Activated CD4-positive, alpha-beta memory T cell treated with anti-CD3 and anti-CD28 coated beads, Interleukin-2, amount 10 ng/mL, durations not matched to agents 7 days and 5 days (primary cell): Measurements from ENCODE around the gene TSPAN2. TPM values are rescaled to one million over a fixed set of nuclear protein-coding genes. Genes with fewer than 3 reads are reported as not detected.
A peak's percentile ranks its signal among the peaks of the same experiment; 100 is the strongest.

Experiments used
- CTCF ChIA-PET: fragments of 350-600 bp; sonication (Branson Sonifier 250); formaldehyde crosslinking; loops from one replicate; lab custom pipeline; 2021; ENCODE audit warnings: antibody characterized with exemption, inconsistent platforms; lab: Charles Lee
- POLR2A ChIA-PET: fragments of 350-600 bp; sonication (Branson Sonifier 250); formaldehyde crosslinking; loops from one replicate; lab custom pipeline; 2021; ENCODE audit warnings: antibody characterized with exemption; lab: Charles Lee
- DNase-seq: peaks from one replicate; pipeline ENCODE4 v3.0.0-alpha.2; 2020
- H3K27ac Mint-ChIP-seq: one replicate; pipeline ENCODE4 v1.8.0; 2021; ENCODE audit warnings: mild to moderate bottlenecking, mixed read lengths
- H3K27me3 Mint-ChIP-seq: one replicate; pipeline ENCODE4 v1.8.0; 2021; ENCODE audit warnings: mixed read lengths
- H3K36me3 Mint-ChIP-seq: one replicate; pipeline ENCODE4 v1.8.0; 2021; ENCODE audit warnings: low read depth, mixed read lengths
- H3K4me1 Mint-ChIP-seq: one replicate; pipeline ENCODE4 v1.8.0; 2021; ENCODE audit warnings: mixed read lengths
- H3K4me3 Mint-ChIP-seq: one replicate; pipeline ENCODE4 v1.8.0; 2021; ENCODE audit warnings: mild to moderate bottlenecking, mixed read lengths
- H3K9me3 Mint-ChIP-seq: one replicate; pipeline ENCODE4 v1.8.0; 2021; ENCODE audit warnings: mixed read lengths
- total RNA-seq, 2 experiments: library from RNA; stranded (reverse); gene quantifications; one replicate each; pipeline ENCODE4 v1.2.3, GENCODE V29; 2021

Gene TSPAN2
- total RNA-seq: 1 to 10 TPM; 2.4 to 3.4 TPM

DNA sequence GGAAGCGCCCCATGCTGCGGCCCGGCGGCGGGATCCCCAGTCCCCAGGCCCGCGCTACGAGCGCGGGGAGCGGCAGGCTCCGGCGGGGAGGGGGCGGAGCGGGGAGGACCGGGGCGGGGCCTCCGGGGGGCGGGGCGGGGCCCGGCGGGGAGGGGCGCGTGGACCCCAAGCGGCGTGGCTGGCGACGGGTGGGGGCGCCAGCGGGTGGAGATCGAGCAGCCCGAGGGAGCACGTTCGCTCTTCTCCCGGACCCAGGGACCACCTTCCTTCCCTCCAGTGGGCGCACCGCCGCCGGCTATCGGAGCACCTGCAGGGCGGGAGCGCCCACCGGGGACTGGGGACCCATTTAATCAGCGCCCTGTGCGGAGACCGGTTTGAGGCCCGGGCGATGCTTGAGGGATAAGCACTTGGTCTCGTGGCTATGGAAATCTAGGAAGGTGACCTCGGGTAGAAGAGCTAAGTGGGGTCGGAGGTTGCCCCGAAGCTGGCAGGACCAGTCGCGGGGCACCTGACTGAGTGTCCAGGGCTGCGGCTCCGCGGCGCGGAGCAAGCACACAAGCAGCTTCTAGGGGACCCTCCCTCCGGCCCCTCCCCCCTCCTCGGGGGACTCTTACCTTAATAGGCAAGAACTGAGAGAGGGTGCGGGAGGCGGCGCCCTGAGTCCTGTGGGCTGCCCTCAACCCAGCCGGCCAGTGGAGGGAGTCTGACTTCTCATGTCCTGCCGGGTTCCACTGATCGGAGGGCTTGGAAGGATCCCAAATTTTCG, at the start of gene TSPAN2:
Gene TSPAN2, minus strand, starts transcription at position 84 of the 766 bp plus-strand sequence. Its CDS starts 71 bp downstream, at position 13.
- Mint-ChIP-seq H3K27ac (no peak within 1 kb of the TSS), H3K36me3 (no peaks in the 10 kb centered on the region), H3K4me1 (peaks cover 35% of the 10 kb centered on the region), H3K9me3 (peaks cover 6% of the 10 kb centered on the region), H3K4me3 (peak within 1 kb of the TSS; percentile 76), H3K27me3 (peaks cover 7% of the 10 kb centered on the region)
- peak; percentile 53 for DNase-seq
- ChIA-PET CTCF (interaction anchor here (1.0 kb wide), 1 partner anchor 23 kb away, joined by 4 read pairs; no protein-coding TSS in a partner anchor), POLR2A (interaction anchor here (1.7 kb wide), 1 partner anchor 9 kb away, joined by 10 read pairs; no protein-coding TSS in a partner anchor)

DNA sequence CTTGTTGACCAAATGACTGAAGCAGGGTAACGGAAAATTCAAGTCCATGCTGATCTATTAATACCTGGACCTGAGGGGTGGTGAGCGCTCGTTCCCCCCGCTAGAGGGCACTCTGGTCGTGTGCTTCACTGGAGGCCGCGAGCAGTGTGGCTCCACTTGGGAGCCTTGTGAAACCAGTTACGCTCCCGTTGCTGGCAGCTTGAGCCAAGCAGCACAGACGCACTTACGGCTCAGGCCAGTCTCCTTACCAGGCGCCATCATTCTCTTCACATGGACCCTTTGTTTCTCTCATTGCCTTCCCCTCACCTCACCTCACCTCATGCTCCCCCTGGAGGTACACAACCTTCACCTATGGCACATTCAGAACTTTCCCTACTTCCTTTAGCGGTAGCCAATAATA, 49.7 kb upstream of the TSPAN2 start:
- Mint-ChIP-seq H3K27me3 (peaks cover 25% of the 10 kb centered on the region), H3K36me3 (no peaks in the 10 kb centered on the region), H3K27ac (no peak overlapping the region), H3K9me3 (no peaks in the 10 kb centered on the region), H3K4me1 (peaks cover 4% of the 10 kb centered on the region), H3K4me3 (peak overlapping the region; percentile 21)
- peak; percentile 68 for DNase-seq
- POLR2A ChIA-PET: no interaction called here
- CTCF ChIA-PET: interaction anchor here (0.6 to 3.9 kb wide), 7 partner anchors 8 to 640 kb away, joined by 3 to 17 read pairs (median 10); no protein-coding TSS in a partner anchor

DNA sequence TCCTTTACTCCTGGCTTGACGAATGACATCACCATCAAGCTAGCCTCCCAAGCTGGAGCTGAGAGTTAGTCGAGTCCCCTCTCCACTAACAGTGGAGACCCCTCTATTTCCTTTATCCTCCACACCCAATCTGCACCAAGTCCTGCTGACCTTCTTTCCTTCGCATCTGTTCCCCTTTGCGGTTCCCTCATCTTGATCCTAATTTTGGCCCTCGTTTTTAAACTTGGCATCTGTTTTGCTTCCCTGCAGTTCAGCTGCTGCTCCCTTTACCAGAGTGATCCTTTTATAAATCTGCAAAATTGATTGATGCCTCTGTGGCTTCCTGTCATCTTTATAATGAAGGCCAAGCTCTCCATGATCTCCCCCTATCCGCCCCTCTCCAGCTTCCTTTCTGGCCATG, 49.0 kb upstream of the TSPAN2 start:
- peaks cover 25% of the 10 kb centered on the region for H3K27me3 Mint-ChIP-seq
- no peaks in the 10 kb centered on the region for H3K36me3 Mint-ChIP-seq
- no peaks in the 10 kb centered on the region for H3K9me3 Mint-ChIP-seq
- H3K4me3 Mint-ChIP-seq: no peak overlapping the region
- DNase-seq: no peak
- H3K4me1 Mint-ChIP-seq: peaks cover 4% of the 10 kb centered on the region
- H3K27ac Mint-ChIP-seq: no peak overlapping the region
- ChIA-PET CTCF (interaction anchor here (1.1 to 3.9 kb wide), 5 partner anchors 9 to 458 kb away, joined by 3 to 17 read pairs (median 15); no protein-coding TSS in a partner anchor), POLR2A (no interaction called here)

DNA sequence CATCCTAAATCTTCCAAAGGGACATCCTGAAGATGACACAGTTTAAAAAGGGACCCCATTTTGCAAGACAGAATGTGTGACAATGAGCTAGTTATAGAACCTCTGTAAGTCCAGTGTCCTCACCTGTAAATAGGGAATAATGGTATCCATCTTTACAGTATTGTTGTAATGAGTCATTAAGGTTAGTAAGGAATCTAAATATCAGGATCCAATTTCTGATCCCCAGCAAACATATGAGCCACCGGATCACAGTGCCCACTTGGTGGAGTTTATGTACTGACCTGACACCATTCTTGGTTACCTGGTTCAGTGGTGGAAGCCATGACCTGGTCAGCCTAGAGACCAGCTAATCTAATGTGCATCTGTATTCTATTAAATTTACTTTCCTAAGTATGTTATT, 47.9 kb upstream of the TSPAN2 start:
- ChIA-PET POLR2A (no interaction called here), CTCF (interaction anchor here (0.8 to 3.9 kb wide), 7 partner anchors 10 to 459 kb away, joined by 3 to 17 read pairs (median 10); no protein-coding TSS in a partner anchor)
- Mint-ChIP-seq H3K27me3 (peaks cover 23% of the 10 kb centered on the region), H3K9me3 (no peaks in the 10 kb centered on the region), H3K36me3 (no peaks in the 10 kb centered on the region), H3K27ac (no peak overlapping the region), H3K4me1 (peaks cover 4% of the 10 kb centered on the region), H3K4me3 (no peak overlapping the region)
- DNase-seq: no peak

DNA sequence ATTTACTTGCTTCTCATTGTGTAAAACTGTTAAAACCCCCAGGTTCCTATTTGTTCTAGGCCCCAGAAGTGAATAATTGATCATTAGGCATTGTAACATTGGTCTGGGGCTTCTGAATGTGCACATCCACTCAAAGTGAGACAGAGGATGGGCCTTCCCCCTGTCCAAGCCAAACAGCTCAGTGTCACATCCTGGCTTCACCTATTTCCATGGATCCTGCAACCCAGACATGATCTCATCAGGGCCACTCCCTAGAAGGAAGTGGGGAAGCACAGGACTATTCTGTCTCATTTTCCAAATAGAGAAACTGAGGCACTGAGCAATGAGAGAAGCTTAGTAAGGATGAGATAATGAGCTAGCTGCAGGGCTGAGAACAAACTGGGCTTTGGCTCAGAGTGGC, 47.4 kb upstream of the TSPAN2 start:
- H3K27ac Mint-ChIP-seq: no peak overlapping the region
- ChIA-PET CTCF (interaction anchor here (0.6 to 3.9 kb wide), 5 partner anchors 25 to 460 kb away, joined by 3 to 17 read pairs (median 4); no protein-coding TSS in a partner anchor), POLR2A (no interaction called here)

DNA sequence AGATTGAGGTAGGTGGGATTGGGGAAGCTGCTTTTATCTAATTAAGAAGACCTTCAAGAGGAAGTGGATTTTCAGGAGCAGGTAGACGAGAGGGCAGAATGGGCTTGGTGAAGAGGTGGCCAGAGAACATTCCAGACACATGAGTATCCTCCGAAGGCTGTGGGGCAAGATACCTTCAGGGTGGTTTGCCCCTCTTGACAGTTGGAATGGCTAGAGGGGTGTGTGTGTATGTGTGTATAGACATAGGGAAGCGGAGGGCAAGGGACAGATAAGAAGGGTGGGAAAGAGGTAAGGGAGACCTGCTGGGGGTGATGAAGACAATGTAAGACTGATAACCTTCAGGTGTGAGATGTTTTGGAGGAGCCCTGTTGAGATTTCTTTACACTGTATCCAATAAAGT, 46.8 kb upstream of the TSPAN2 start:
- POLR2A ChIA-PET: no interaction called here
- DNase-seq: no peak
- peaks cover 4% of the 10 kb centered on the region for H3K4me1 Mint-ChIP-seq

More for the DNA sequence above, 47.4 kb upstream of the TSPAN2 start:
- no peaks in the 10 kb centered on the region for H3K9me3 Mint-ChIP-seq
- no peaks in the 10 kb centered on the region for H3K36me3 Mint-ChIP-seq
- no peak for DNase-seq
- H3K4me3 Mint-ChIP-seq: no peak overlapping the region
- H3K4me1 Mint-ChIP-seq: peaks cover 4% of the 10 kb centered on the region
- H3K27me3 Mint-ChIP-seq: peaks cover 23% of the 10 kb centered on the region

DNA sequence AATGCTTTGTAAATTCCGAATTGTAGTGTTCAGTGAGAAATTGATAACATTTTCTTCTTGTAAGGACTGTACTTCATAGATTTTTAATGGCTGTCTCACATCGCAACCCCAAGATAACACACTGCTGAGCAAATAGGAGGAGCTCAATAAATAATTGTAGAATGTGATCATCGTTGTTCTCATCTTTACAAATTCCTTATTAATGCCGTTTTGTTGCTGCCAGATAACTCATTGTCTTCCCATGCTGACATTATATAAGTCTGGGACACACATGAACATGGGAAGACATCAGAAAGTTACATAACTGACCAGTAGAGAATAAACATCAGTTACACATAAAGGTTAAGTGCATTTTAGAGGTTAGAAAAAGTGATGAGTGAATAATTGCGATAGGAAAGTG, 46.4 kb upstream of the TSPAN2 start:
- Mint-ChIP-seq H3K36me3 (no peaks in the 10 kb centered on the region), H3K4me3 (no peak overlapping the region), H3K9me3 (no peaks in the 10 kb centered on the region), H3K27me3 (peaks cover 17% of the 10 kb centered on the region), H3K27ac (no peak overlapping the region), H3K4me1 (peaks cover 4% of the 10 kb centered on the region)
- POLR2A ChIA-PET: no interaction called here
- CTCF ChIA-PET: interaction anchor here (2.7 kb wide), 1 partner anchor 461 kb away, joined by 17 read pairs; no protein-coding TSS in a partner anchor
- no peak for DNase-seq

More for the DNA sequence above, 46.8 kb upstream of the TSPAN2 start:
- Mint-ChIP-seq H3K4me3 (no peak overlapping the region), H3K9me3 (no peaks in the 10 kb centered on the region), H3K36me3 (no peaks in the 10 kb centered on the region), H3K27me3 (peaks cover 21% of the 10 kb centered on the region), H3K27ac (no peak overlapping the region)
- CTCF ChIA-PET: interaction anchor here (2.7 to 3.9 kb wide), 2 partner anchors 334 to 460 kb away, joined by 15 to 17 read pairs; no protein-coding TSS in a partner anchor

DNA sequence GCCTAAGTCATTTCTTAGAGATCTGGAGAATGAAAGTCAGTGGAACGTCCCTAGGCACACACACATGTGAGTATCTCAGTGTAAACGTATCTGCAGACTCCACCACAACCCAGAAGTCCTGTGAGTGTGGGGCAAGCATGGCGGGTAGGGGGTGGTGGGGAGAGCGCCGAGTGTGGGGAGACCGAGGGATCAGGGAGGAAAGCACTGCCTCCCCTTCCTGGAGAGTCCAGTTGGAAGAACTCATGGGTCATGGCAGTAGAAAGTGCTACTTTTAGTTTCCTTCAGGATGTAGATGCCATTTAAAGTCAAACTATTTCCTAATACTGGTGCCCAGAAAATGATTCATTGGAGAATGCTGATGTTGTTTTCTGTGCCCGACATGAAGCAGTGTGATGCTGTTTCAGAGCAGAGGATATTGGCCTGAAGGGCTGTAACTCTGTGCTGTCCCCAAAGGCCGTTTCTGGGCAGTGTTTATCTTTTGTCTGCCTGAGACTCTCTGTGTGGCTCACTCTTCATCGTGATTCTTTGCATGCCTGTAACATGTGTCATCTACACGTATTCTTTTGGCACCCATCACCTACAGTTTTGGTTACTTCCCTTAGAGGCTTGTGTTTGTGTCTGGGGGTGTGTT, 45.7 kb upstream of the TSPAN2 start:
- Mint-ChIP-seq H3K27ac (no peak overlapping the region), H3K36me3 (no peaks in the 10 kb centered on the region), H3K4me1 (peaks cover 4% of the 10 kb centered on the region), H3K9me3 (no peaks in the 10 kb centered on the region), H3K4me3 (no peak overlapping the region), H3K27me3 (peaks cover 10% of the 10 kb centered on the region)
- CTCF ChIA-PET: no interaction called here
- no peak for DNase-seq
- POLR2A ChIA-PET: no interaction called here

DNA sequence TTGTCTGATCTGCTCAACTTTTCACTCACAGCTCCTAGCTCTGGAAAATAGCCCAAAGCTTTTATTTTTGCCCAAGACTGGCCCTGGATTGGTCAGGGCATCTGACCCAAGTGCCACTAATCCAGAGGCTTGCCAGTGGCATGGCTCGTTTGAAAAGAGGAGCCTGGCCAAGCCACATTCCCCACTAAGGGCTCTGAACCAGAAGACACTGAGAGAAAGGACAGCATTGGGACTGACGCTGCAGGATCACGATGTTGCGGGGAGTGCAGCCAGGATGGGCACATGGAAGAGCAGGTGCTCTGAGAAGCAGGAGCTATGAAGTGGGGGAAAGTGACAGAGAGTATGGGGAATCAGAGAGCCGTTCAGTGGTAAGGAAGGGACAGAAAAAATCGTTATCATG, 44.9 kb upstream of the TSPAN2 start:
- H3K27ac Mint-ChIP-seq: no peak overlapping the region
- POLR2A ChIA-PET: no interaction called here
- peaks cover 6% of the 10 kb centered on the region for H3K27me3 Mint-ChIP-seq
- no peaks in the 10 kb centered on the region for H3K9me3 Mint-ChIP-seq
- H3K4me1 Mint-ChIP-seq: peaks cover 3% of the 10 kb centered on the region
- CTCF ChIA-PET: no interaction called here
- no peak overlapping the region for H3K4me3 Mint-ChIP-seq
- DNase-seq: no peak
- no peaks in the 10 kb centered on the region for H3K36me3 Mint-ChIP-seq

DNA sequence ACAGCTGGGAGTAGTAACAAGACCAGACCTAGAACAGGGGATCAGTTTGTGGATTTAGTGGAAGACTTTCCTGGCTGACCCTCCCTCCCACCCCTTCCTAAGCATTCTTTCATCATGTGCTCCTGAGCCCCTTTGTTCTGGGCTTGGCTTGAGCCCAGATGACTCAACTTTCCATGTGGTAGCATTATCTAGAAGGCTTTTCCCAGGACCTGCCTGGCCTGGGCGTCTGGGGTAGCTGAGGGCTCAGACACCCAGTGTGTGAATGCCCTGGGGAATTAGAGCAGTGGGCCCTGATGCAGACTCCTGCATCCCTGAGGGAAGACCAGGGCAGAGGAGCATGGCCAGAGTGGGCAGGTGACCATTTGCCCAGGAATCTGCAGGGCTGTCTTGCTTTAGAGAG, 44.1 kb upstream of the TSPAN2 start:
- POLR2A ChIA-PET: no interaction called here
- Mint-ChIP-seq H3K27ac (no peak overlapping the region), H3K4me3 (no peak overlapping the region), H3K36me3 (no peaks in the 10 kb centered on the region), H3K9me3 (no peaks in the 10 kb centered on the region), H3K4me1 (no peaks in the 10 kb centered on the region), H3K27me3 (no peaks in the 10 kb centered on the region)
- CTCF ChIA-PET: no interaction called here
- DNase-seq: no peak

DNA sequence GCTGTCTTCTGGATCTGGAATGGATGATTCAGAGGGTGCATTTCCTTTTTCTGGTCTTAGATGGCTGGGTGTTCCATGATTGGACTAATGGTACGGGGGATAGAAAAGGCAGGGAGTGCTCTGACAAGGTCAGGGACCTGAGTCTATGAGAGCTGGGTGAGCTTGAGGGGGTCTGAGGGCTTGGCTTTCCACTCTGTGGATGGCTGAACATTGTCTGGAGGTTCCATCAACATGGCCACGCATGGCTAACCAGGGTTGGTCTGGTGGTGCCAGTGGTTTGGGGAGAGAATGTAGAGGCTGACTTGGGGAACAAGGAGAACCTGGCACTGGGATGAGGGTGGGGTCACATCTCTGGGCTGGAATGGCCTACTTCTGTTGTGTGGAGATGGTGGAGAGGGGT, 41.5 kb upstream of the TSPAN2 start:
- Mint-ChIP-seq H3K4me3 (no peak overlapping the region), H3K9me3 (no peaks in the 10 kb centered on the region), H3K27ac (no peak overlapping the region), H3K36me3 (no peaks in the 10 kb centered on the region), H3K27me3 (peaks cover 2% of the 10 kb centered on the region), H3K4me1 (no peaks in the 10 kb centered on the region)
- no peak for DNase-seq
- POLR2A ChIA-PET: no interaction called here
- CTCF ChIA-PET: no interaction called here

DNA sequence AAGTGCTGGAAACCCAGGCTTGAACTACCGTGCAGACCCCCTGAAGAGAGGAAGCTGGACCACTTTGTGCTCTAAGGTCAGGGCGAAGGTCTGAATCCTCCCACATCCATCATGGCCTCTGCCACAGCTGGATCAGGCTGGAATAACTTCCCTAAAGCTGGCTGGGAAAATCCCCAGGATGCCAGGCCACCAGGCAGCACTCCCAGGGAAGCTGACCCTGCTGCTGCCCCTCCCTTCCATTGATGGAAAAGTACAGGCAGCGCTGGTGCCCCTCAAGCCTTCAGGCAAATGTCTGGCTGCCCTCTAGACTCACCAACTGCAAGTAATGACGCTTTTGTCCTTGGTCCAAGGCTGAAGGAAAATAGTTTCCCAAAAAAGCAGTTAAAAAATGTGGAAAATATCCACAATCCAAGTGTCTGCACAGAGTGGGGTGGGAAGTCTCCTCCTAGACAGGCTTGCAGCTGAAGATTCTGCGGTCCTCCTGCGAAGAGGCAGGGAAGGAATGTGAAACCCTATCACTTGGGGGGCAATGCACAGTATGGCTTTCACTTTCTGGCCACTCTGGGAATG, 39.9 kb upstream of the TSPAN2 start:
- H3K27ac Mint-ChIP-seq: no peak overlapping the region
- peaks cover 11% of the 10 kb centered on the region for H3K27me3 Mint-ChIP-seq
- DNase-seq: no peak
- peaks cover 2% of the 10 kb centered on the region for H3K9me3 Mint-ChIP-seq
- ChIA-PET CTCF (interaction anchor here (0.7 to 0.8 kb wide), 2 partner anchors 11 to 17 kb away, joined by 3 read pairs; no protein-coding TSS in a partner anchor), POLR2A (no interaction called here)
- no peaks in the 10 kb centered on the region for H3K4me1 Mint-ChIP-seq
- no peak overlapping the region for H3K4me3 Mint-ChIP-seq
- H3K36me3 Mint-ChIP-seq: no peaks in the 10 kb centered on the region

DNA sequence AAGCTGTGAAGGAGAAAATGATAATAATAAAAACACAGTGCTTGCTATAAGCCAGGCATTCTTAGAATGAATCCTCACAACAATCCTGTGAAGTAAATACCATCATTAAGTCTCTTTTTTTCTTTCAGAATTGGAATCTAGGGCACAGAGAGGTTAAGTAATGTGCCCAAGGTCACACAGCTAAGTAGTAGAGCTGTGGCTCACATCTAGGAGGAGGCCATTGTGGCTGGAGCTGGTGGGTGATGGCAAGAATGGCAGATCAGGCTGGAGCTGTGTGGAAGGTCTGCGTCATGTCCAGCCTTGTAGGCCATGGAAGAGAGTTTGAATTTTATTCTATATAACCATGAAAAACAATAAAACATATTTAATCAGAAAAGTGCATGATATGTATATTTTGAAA, 38.2 kb upstream of the TSPAN2 start:
- no peak overlapping the region for H3K4me3 Mint-ChIP-seq
- peaks cover 4% of the 10 kb centered on the region for H3K9me3 Mint-ChIP-seq
- CTCF ChIA-PET: interaction anchor here (1.1 to 4.3 kb wide), 2 partner anchors 11 to 15 kb away, joined by 4 to 17 read pairs; no protein-coding TSS in a partner anchor
- peaks cover 21% of the 10 kb centered on the region for H3K27me3 Mint-ChIP-seq
- H3K27ac Mint-ChIP-seq: no peak overlapping the region
- no peak for DNase-seq
- no peaks in the 10 kb centered on the region for H3K4me1 Mint-ChIP-seq
- POLR2A ChIA-PET: no interaction called here
- H3K36me3 Mint-ChIP-seq: no peaks in the 10 kb centered on the region
